ENCODE data around the gene EDC4. TPM values are rescaled to one million over a fixed set of nuclear protein-coding genes. Genes with fewer than 3 reads are reported as not detected.

The EDC4 gene
- total RNA-seq, 4 donors from 2014 or later = 31.4 to 68.2 (median 41.2) TPM

- no peak for DNase-seq
- H3K9me3 ChIP-seq = no peaks in the 10 kb centered on the region
- H3K4me3 ChIP-seq (replicated peaks in 1 of 3) = no peak overlapping the region
- TF ChIP-seq POLR2A (IDR thresholded peaks at IDR 0.05) (no peak), CTCF (IDR thresholded peaks at IDR 0.05) (no peak)
- H3K27ac ChIP-seq = no peak overlapping the region
- intact Hi-C loops (cut with DNase I) = no loop called here
- peaks cover 4 to 11% of the 10 kb centered on the region in 2 donors for H3K4me1 ChIP-seq
- no peaks in the 10 kb centered on the region for H3K36me3 ChIP-seq
- 88 to 92% methylated on average over 5 of the region's 5 CpGs for WGBS, 2 donors
- H3K27me3 ChIP-seq = no peaks in the 10 kb centered on the region
Observed at GRCh38 chr16:67901734-67902133, 28.9 kb downstream of the EDC4 start.

GRCh38 chr16:67902831-67903230, 30.0 kb downstream of the EDC4 start:
- DNase-seq = no peak
- no peak overlapping the region for H3K4me3 ChIP-seq (replicated peaks in 1 of 3)
- peaks cover 0 to under 1% of the 10 kb centered on the region in 2 donors for H3K4me1 ChIP-seq
- no peaks in the 10 kb centered on the region for H3K9me3 ChIP-seq
- intact Hi-C loops (cut with DNase I) = no loop called here
- WGBS, 2 donors = 74 to 79% methylated on average over 4 of the region's 4 CpGs
- H3K36me3 ChIP-seq = no peaks in the 10 kb centered on the region
- no peak overlapping the region for H3K27ac ChIP-seq
- TF ChIP-seq CTCF (IDR thresholded peaks at IDR 0.05) (no peak), POLR2A (IDR thresholded peaks at IDR 0.05) (no peak)
- no peaks in the 10 kb centered on the region for H3K27me3 ChIP-seq

- intact Hi-C loops (cut with DNase I) = no loop called here
- Histone ChIP-seq H3K27ac (no peak overlapping the region), H3K4me3 (replicated peaks in 1 of 3) (no peak overlapping the region), H3K4me1 (no peaks in the 10 kb centered on the region), H3K9me3 (no peaks in the 10 kb centered on the region), H3K27me3 (no peaks in the 10 kb centered on the region), H3K36me3 (peaks cover 8 to 21% of the 10 kb centered on the region in 2 donors)
- no peak for DNase-seq
- 92 to 98% methylated on average over 7 to 8 of the region's 11 CpGs for WGBS, 2 donors
- TF ChIP-seq CTCF (IDR thresholded peaks at IDR 0.05) (no peak), POLR2A (IDR thresholded peaks at IDR 0.05) (no peak)
Observed at GRCh38 chr16:67907397-67908180, 34.7 kb downstream of the EDC4 start.

GRCh38 chr16:67909056-67909742, 36.3 kb downstream of the EDC4 start:
- H3K27ac ChIP-seq = no peak overlapping the region
- no peak for DNase-seq
- H3K4me1 ChIP-seq = no peaks in the 10 kb centered on the region
- intact Hi-C loops (cut with DNase I) = no loop called here
- 94 to 96% methylated on average over 29 to 34 of the region's 36 CpGs for WGBS, 2 donors
- H3K36me3 ChIP-seq = peaks cover 8 to 21% of the 10 kb centered on the region in 2 donors
- TF ChIP-seq POLR2A (IDR thresholded peaks at IDR 0.05) (no peak), CTCF (IDR thresholded peaks at IDR 0.05) (no peak)
- no peak overlapping the region for H3K4me3 ChIP-seq (replicated peaks in 1 of 3)
- no peaks in the 10 kb centered on the region for H3K27me3 ChIP-seq
- no peaks in the 10 kb centered on the region for H3K9me3 ChIP-seq

GRCh38 chr16:67910158-67910557, 37.3 kb downstream of the EDC4 start:
- Histone ChIP-seq H3K27ac (no peak overlapping the region), H3K4me3 (replicated peaks in 1 of 3) (no peak overlapping the region), H3K4me1 (peaks cover 0 to 6% of the 10 kb centered on the region in 2 donors), H3K9me3 (no peaks in the 10 kb centered on the region), H3K27me3 (no peaks in the 10 kb centered on the region), H3K36me3 (peaks cover 8 to 21% of the 10 kb centered on the region in 2 donors)
- 84 to 86% methylated on average over 2 of the region's 2 CpGs for WGBS, 2 donors
- TF ChIP-seq POLR2A (IDR thresholded peaks at IDR 0.05) = no peak
- no peak for TF ChIP-seq CTCF (IDR thresholded peaks at IDR 0.05)
- DNase-seq = no peak
- intact Hi-C loops (cut with DNase I) = no loop called here
